ENCODE data around the gene CRIP2.

CRIP2 gene

GRCh38 chr14:105475269-105476096 is 862 bp downstream of the CRIP2 start:
- in situ Hi-C loops (cut with MboI; ENCODE audit: low sequenced_read_pairs), result no loop called here

DNA sequence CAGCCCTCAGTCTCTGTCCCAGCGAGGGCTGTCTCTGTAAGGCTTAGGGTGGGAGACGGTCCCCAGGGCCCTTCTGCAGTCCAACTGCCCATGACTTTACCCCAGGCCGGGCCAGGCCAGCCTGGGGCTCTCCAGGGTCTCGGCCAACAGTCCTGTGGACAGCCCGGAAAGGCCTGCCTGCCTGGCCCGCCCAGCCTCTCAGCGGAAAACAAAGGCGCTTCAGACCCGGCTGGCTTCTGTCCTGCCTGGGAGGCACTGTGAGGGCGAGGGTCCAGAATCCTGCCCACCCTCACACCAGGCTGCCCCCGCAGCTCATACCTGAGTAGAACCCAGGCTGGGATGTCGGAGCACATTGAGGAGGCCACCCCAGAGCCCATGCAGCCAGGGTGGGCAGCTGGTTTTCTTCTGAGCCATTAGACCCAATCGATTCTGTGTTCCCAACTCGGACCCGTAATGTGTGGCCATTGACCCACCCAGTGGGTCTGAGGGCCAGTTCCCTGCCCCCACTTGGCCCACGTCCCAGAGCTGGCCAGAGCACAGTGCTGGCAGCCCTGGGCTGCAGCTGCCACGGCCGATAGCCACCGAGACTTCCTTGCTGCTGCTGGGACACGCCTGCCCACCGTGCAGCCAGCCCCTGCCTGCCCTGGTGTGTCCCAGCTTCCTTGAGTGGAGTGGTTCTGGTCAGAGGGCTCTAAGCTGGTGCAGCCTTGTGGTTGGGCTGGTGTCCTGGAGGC is 1.6 kb downstream of the CRIP2 start:
- in situ Hi-C loops (cut with MboI; ENCODE audit: low sequenced_read_pairs), result no loop called here

DNA sequence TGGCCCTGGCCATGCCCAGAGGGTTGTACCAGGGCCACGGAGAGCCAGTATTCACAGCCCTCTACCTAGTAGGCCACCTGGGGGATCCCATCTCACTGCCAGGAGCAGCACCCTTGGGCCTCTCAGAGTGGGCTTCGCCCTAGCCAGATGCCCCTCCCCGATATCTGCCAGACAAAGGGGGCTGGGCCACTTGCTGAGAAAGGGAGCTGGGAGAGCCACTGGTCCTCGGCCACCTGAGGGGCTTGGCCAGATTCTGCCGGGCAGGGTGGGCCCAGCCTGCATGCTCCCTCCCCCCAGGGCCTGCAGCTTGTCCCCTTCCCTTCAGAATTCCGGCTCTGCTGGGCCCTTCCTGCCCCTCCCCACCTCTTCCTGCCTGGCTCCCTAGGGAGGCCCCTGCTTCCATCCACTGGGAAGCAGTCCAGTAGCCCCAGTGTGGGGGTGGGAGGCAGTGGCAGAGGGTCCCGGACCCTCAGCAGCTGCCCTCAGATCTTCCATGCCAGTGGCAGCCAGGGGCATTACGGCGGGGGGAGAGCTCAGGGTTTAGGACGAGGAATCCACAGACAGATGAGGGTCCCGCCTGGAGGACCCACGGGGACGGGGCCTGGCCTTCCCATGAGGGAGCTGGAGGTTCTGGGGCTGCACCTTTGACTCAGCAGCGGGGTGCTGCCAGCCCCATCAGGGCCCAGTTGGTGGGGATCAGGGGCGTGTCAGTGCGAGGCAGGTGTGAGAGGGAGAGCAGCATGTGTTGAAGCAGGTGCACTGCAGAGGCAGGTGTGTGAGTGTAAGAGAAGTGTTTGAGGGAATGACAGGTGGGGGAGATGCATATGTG is 2.4 kb downstream of the CRIP2 start:
- in situ Hi-C loops (cut with MboI; ENCODE audit: low sequenced_read_pairs), result no loop called here

GRCh38 chr14:105477660-105478397 is 3.2 kb downstream of the CRIP2 start:
- in situ Hi-C loops (cut with MboI; ENCODE audit: low sequenced_read_pairs), result no loop called here

DNA sequence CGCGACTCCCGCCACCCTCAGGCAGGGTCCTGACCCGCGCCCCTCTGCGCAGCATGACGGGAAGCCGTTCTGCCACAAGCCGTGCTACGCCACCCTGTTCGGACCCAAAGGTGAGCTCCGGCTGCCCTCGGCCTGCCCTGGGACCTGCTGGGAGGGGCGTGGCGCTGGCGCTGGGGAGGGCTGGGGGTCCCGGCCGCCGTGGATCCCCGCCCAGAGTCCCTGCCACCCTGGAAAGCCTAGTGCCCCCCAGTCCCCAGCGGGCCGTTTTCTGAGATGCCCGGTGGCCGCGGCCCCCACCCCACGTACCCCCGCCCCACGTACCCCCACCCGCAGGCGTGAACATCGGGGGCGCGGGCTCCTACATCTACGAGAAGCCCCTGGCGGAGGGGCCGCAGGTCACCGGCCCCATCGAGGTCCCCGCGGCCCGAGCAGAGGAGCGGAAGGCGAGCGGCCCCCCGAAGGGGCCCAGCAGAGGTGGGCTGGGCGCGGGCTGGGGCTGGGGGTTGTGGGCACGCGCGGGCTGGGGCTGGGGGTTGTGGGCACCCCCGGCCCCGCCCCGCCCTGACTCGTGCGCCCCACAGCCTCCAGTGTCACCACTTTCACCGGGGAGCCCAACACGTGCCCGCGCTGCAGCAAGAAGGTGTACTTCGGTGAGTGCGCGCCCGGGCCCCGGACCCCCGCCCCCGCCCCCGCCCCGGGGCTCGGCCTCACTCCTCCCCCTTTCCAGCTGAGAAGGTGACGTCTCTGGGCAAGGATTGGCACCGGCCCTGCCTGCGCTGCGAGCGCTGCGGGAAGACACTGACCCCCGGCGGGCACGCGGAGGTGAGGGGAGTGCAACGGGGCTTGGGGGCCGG is 4.0 kb downstream of the CRIP2 start:
- in situ Hi-C loops (cut with MboI; ENCODE audit: low sequenced_read_pairs), result no loop called here

GRCh38 chr14:105479431-105480158 is 5.0 kb downstream of the CRIP2 start:
- in situ Hi-C loops (cut with MboI; ENCODE audit: low sequenced_read_pairs), result loop anchor here (10.0 kb wide), 1 partner anchor 105 kb away; no protein-coding TSS in a partner anchor

- in situ Hi-C loops (cut with MboI; ENCODE audit: low sequenced_read_pairs), result loop anchor here (10.0 kb wide), 1 partner anchor 105 kb away; no protein-coding TSS in a partner anchor
Measured at GRCh38 chr14:105480199-105480746, 5.7 kb downstream of the CRIP2 start.

DNA sequence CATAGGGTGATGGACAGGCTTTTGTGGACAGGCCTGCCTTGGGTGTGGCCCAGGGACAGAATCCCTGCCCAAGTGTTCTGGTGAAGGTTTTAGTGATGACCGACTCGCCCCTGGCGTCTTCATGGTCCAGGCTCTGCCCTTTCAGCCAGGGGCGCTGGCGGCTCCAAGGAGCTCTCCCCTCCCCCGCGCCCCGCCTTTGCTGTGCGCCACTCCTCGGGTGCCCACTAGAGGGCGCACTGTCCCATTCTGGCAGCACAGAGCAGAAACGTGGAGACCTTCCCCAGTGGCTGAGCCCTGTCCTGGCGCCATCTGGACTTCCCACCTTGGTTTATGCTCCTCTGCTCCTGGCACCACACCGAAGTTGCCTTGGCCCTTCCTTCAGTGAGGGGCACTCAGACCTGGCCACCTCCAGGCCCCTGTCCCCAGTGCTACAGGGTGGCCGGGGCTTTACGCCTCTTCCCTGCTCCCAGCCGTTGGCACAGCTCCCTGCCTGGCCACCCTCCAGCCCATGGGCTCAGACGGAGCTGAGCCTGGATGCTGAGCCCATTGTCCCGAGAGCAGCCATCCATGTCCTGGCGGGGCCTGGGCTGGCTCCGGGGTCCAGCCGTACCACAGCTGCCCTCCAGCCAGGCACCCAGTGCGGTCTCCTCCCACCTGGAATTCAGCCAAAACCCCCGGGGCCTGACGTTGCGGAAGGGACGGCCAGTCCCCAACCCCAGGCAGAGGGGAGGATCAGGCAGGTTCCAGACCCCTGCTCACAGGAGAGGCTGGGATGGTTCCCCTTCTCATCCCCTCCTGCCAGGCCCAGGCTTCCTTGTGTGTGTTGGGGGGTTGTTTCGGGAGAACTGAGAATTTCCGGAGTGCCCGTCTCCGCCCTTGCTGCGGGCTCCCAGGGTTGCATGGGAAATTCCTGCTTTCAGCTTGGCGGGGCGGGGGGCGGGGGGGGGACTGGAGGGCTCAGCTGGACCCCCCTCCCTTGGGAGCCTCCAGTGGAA is 6.5 kb downstream of the CRIP2 start:
- in situ Hi-C loops (cut with MboI; ENCODE audit: low sequenced_read_pairs), result loop anchor here (10.0 kb wide), 1 partner anchor 106 kb away; no protein-coding TSS in a partner anchor

- in situ Hi-C loops (cut with MboI; ENCODE audit: low sequenced_read_pairs), result loop anchor here (10.0 kb wide), 1 partner anchor 107 kb away; no protein-coding TSS in a partner anchor
Measured at GRCh38 chr14:105481886-105482457, 7.4 kb downstream of the CRIP2 start.

DNA sequence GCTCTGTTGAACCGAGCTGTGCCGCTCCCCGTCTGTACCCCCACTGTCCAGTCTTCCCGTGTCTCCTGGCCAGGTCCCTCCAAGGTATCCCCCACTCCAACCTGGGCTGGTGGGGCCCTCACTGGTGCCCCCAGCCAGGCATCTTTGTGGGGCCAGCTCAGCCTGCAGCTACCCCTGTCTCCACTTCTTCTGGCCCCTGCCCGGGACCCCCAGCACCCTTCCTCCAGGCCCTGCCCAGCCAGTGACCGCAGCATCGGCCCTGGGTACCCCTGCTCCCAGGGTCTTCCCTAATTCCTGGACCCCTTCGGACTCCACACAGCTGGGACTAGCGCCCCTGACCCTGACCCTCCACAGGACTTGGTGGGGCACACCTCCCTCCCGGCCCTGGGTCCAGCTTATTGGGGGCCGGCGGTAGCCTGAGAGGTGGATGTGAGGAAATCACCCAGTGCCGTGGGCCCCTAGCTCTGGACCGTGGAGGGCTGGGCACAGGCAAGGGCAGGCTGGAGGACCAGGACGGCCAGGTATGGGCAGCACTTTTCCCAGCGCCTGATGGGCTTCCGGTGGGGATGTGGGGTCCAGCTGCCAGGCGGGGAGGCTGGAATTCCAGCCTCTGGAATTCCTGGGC is 8.0 kb downstream of the CRIP2 start:
- in situ Hi-C loops (cut with MboI; ENCODE audit: low sequenced_read_pairs), result loop anchor here (10.0 kb wide), 1 partner anchor 108 kb away; no protein-coding TSS in a partner anchor

- in situ Hi-C loops (cut with MboI; ENCODE audit: low sequenced_read_pairs), result loop anchor here (10.0 kb wide), 1 partner anchor 109 kb away; no protein-coding TSS in a partner anchor
Measured at GRCh38 chr14:105483300-105484068, 8.9 kb downstream of the CRIP2 start.

DNA sequence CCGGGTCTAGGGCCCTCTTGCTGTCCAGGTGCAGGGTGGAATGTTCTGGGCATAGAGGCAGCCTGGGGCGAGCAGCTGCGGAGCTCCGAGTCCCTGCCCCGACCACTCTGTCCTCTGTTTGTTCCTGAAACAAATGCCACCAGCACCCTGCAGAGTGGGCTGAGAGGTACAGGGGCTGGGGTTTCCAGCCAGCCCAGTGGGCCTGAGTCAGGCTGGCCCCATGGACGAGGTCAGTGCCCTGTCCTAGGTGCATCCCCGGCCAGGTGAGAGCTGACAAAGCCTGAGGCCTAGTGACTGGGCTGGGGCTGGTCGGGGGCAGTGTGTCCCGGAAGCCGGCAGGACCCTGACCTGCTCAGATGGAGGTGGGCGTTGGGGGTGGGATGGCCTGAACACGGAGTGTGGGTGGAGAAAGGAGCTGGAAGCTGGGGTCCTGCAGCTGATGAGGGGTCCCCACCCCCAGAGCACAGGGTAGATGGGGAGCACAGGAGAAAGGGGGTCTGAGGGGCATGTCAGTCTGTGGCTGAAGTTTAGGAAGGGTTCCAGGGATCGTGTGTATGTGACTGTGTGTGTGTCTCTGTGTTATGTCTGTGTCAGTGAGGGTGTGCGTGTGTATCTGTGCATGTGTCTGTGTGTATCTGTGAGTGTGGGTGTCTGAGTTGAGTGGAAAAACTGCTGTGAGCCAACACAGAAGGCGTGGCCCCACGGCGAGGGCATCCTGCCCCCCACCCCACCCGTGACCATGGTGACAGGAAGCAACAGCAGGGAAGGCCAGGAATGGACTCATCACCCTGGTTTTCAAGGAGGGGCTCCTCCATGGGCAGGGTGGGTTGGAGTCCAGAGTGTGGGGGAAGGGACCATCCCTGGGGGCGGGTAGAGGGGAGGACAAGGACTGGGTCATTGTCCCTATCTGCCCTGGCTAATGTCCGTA is 9.7 kb downstream of the CRIP2 start:
- in situ Hi-C loops (cut with MboI; ENCODE audit: low sequenced_read_pairs), result loop anchor here (10.0 kb wide), 1 partner anchor 110 kb away; no protein-coding TSS in a partner anchor

GRCh38 chr14:105484997-105485393 is 10.4 kb downstream of the CRIP2 start:
- in situ Hi-C loops (cut with MboI; ENCODE audit: low sequenced_read_pairs), result loop anchor here (10.0 kb wide), 1 partner anchor 110 kb away; no protein-coding TSS in a partner anchor

GRCh38 chr14:105485739-105486162 is 11.1 kb downstream of the CRIP2 start:
- in situ Hi-C loops (cut with MboI; ENCODE audit: low sequenced_read_pairs), result loop anchor here (10.0 kb wide), 1 partner anchor 111 kb away; no protein-coding TSS in a partner anchor

Measured in HL-60/S4 (cell line).